ENCODE measurements around the gene IGSF9.

The IGSF9 gene

GRCh38 chr1:159933347-159933746, 12.1 kb downstream of the IGSF9 start:
- no peak for DNase-seq (ENCODE audit: low read depth)

GRCh38 chr1:159932296-159933285, 12.8 kb downstream of the IGSF9 start:
- DNase-seq (ENCODE audit: low read depth) = no peak

- DNase-seq (ENCODE audit: low read depth) = no peak
These were observed 13.6 kb downstream of the IGSF9 start for GRCh38 chr1:159931795-159932173.

- DNase-seq (ENCODE audit: low read depth) = no peak
These were observed 14.2 kb downstream of the IGSF9 start for GRCh38 chr1:159931101-159931794.

- no peak for DNase-seq (ENCODE audit: low read depth)
These were observed 14.8 kb downstream of the IGSF9 start for GRCh38 chr1:159930634-159931033.

- no peak for DNase-seq (ENCODE audit: low read depth)
These were observed 15.2 kb downstream of the IGSF9 start for GRCh38 chr1:159930216-159930615.

- no peak for DNase-seq (ENCODE audit: low read depth)
These were observed 16.0 kb downstream of the IGSF9 start for GRCh38 chr1:159929155-159930051.

GRCh38 chr1:159928491-159929050, 16.8 kb downstream of the IGSF9 start:
- no peak for DNase-seq (ENCODE audit: low read depth)

- no peak for DNase-seq (ENCODE audit: low read depth)
These were observed 17.5 kb downstream of the IGSF9 start for GRCh38 chr1:159927849-159928431.

GRCh38 chr1:159927211-159927848, 18.1 kb downstream of the IGSF9 start:
- DNase-seq (ENCODE audit: low read depth) = no peak

- DNase-seq (ENCODE audit: low read depth) = no peak
These were observed 19.7 kb downstream of the IGSF9 start for GRCh38 chr1:159925719-159926078.

- peak; percentile 82 for DNase-seq (ENCODE audit: low read depth)
These were observed 20.4 kb downstream of the IGSF9 start, which contains the start of gene TAGLN2 for GRCh38 chr1:159924791-159925718. TSS of gene TAGLN2 (minus strand) at chr1:159925507. CDS start at chr1:159920509, 4,998 bp downstream.

- DNase-seq (ENCODE audit: low read depth) = peak; percentile 66
These were observed 21.2 kb downstream of the IGSF9 start for GRCh38 chr1:159924025-159924790.

GRCh38 chr1:159923203-159924024, 22.0 kb downstream of the IGSF9 start:
- peak; percentile 93 for DNase-seq (ENCODE audit: low read depth)

GRCh38 chr1:159922511-159923202, 22.8 kb downstream of the IGSF9 start:
- DNase-seq (ENCODE audit: low read depth) = no peak

GRCh38 chr1:159921700-159922504, 23.5 kb downstream of the IGSF9 start:
- DNase-seq (ENCODE audit: low read depth) = no peak

Data from T follicular helper cell (primary cell).